HG02759 (cell line): ENCODE results near the gene LRSAM1.
"Not testable (repeated sequence)": the region's sequence is repeated elsewhere in the genome, so short reads cannot be mapped to it uniquely, and the experiment has no call there.

Experiments used
- ATAC-seq: cut with Tn5 transposase; IDR thresholded peaks from one replicate; pipeline ENCODE4 v1.9.1; 2021; ENCODE audit warnings: mild to moderate bottlenecking, moderate library complexity; ENCODE audit not compliant: unreplicated experiment

LRSAM1 gene

DNA sequence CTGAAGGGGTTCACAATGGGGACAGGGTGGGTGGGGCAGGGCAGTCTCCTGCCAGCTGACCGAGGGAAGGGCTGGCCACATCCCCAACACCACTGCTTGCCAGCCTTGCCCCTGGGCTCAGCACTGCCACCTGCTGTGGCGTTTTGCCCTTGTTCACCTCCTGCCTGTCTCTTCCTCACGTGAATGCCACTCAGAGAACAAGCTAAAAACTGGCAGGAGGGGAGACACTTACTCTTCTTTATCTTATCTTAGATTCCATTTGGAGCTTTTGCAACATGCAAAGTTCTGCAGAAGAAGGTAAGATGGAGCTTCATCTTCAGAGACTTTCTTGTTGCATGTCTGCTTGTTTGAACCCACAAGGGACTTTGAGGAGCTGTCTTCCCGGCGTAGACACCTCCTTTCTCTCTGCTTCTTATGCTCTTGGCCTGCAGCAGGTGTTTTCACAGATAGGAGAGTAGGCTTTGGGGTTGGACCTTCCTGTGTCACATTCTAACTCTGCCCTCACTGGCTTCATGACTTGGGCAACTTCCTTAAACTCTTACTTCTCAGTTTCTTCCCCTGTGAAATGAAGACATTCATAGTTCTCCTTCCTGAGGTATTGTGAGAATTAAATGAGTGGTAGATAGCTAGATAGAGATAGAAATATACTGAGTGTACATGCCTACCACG, 4.1 kb downstream of the LRSAM1 start:
- no peak for ATAC-seq

- no peak for ATAC-seq
These were observed 6.0 kb downstream of the LRSAM1 start for GRCh38 chr9:127457191-127457878.

DNA sequence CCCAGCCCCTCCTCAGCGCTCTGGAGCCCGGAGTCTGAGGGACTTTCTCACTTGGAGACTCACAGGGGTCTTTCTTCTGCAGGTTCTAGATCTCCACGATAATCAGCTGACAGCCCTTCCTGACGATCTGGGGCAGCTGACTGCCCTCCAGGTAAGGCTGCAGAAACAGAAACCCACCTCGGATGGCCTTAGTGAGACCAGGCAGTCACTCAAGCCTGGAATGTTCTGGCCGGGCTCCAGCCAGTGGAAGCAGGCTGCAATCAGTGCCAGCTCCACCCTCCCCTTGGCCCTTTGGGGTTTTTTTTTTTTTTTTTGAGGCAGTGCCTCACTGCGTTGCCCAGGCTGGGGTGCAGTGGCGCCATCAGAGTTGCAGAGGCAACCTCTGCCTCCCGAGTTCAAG, 7.6 kb downstream of the LRSAM1 start:
- ATAC-seq = no peak

DNA sequence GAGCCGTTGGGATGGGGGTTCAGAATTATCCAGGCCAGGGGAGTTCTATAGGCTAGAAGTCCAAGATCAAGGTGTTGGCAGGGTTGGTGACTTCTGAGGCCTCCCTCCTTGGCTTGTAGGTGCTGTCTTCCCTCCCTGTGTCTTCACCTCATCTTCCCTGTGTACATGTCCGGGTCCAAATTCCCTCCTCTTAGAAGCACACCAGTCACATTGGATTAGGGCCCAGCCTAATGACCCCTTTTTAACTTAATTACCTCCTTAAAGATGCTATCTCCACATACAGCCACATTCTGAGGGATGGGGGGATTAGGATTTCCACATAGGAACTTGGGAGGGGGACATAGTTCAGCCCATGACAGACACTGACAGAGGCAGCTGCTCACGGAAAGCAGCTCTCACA, 12.1 kb downstream of the LRSAM1 start:
- ATAC-seq = no peak

DNA sequence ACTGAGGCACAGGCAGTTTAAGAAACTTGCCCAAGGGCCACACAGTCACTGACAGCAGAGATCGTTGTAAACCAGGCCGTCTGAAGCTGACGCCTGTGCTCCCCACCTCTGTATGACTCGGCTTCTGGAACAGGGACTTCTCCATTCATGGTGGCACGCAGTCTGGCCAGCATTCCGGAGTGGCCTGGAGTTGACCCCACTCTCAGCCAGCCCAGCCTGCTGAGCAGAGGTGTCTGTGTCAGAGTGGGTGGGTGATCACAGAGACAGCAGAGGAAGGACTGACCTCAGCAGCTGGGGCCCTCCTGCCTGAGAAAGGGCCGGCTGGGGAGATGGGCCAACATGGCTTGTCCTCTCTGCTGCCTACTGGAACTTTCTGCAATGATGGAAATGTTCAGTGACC, 12.6 kb downstream of the LRSAM1 start:
- ATAC-seq = no peak

GRCh38 chr9:127466407-127466917, 15.2 kb downstream of the LRSAM1 start:
- ATAC-seq = not testable (repeated sequence)

DNA sequence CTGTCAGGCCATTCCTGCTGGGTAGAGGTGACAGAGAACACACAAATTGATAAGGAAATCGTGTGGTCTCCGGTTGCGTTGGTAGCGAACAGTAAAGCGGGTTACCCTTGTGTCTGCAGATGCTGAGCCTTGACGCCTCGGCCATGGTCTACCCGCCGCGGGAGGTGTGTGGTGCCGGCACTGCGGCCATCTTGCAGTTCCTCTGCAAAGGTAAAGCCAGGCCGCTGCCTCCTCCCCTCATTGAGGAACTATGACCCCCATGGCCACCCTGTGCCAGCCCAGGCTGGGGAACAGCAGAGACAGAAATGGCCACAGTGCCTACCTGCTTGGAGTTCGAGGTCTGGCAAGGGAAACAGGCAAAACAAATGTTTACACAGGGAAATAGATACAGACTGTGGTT, 16.3 kb downstream of the LRSAM1 start:
- ATAC-seq = no peak

DNA sequence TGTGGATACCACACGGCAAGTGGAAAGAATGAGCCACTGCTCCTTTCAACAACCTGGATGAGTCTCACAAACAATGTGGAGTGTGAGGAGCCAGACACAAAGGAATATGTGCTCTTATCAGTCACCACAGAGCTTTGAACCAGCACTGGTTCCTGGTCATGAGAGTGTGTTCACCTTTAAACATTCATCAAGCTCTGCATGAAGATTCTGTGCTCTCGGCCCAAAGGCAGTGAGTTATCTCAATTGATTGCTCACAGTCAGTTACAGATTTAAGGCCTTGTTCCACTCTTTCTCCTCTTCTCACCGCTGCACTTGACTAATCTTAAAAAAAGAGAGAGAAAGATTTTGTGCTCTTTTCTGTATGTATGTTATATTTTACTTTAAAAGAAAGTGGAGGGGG, 19.4 kb downstream of the LRSAM1 start:
- no peak for ATAC-seq

DNA sequence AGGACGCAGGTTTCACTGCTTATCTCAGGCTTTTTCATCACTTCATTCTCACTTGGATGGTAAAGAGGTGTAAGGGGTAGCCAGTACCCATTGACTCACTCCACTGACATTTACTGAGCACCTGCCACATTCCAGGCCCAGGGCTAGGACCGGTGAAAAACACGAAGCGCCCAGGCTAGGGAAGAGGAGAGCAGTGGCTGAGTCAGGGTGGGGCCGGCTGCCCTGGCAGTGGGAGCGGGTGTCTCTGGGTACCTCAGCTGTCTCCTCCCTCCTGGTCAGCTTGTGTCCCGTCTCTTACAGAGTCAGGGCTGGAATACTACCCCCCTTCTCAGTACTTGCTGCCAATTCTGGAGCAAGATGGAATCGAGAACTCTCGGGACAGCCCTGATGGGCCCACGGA, 22.2 kb downstream of the LRSAM1 start:
- no peak for ATAC-seq

DNA sequence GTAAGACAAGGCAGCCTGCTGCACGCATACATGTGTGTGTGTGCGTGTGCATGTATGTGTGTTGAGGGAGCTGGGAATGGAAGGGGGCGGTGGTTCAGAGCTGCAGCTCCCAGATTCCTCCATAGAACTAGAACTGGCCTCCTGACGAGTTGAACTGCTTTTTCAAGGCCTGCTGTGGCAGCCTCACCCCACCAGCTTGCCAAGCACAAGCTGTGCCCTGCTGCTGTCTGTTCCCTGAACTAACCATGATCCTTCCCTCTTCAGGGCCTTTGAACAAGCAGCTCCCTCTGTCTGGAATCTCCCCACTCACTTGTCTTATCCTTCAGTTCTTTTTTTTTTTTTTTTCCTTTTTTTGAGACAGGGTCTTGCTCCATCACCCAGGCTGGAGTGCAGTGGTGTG, 22.6 kb downstream of the LRSAM1 start:
- no peak for ATAC-seq

DNA sequence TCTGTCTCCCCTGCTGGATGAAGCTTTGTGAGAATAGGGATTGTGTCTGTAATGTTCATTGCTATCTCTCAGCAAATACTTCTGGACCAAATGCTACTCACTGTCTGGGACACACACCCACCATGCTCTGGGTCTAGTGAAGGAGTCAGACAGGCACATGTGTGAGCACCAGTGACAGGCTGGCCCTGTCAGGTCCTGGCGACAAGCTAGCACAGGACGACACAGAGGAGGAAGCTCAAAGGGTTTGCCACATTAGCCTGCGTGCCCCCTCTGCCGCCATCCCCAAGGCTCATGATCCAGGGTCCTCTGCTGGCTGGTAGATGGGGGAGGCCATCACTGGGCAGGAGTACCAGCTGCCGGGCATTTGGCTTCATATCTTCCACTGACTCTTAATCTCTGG, 23.3 kb downstream of the LRSAM1 start:
- ATAC-seq = no peak

DNA sequence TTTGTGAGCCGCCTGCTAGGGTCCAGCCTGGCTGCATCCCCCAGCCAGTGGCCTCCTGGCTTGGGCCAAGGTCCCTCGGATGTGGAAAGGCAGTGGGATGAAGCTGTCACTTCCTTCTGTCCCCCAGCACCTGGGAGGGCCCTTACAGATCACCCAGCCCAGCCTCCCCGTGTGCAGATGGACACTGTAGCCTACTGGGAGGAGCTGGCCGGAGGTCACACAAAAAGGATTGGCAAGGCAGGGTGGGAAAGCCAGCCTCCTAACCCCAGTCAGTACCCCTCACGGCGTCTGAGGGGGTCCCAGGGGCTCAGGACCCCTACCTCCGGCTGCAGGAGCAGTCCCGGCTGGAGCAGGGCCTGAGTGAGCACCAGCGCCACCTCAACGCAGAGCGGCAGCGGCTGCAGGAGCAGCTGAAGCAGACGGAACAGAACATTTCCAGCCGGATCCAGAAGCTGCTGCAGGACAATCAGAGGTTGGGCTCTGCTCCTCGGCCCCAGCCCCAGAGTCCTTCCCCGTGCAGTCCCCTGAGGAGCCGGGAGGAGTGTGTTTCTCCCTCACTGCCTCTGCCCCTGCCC, 28.3 kb downstream of the LRSAM1 start:
- ATAC-seq = no peak

- no peak for ATAC-seq
These were observed 31.4 kb downstream of the LRSAM1 start for GRCh38 chr9:127482662-127483061.

GRCh38 chr9:127485995-127486394, 34.7 kb downstream of the LRSAM1 start:
- no peak for ATAC-seq

DNA sequence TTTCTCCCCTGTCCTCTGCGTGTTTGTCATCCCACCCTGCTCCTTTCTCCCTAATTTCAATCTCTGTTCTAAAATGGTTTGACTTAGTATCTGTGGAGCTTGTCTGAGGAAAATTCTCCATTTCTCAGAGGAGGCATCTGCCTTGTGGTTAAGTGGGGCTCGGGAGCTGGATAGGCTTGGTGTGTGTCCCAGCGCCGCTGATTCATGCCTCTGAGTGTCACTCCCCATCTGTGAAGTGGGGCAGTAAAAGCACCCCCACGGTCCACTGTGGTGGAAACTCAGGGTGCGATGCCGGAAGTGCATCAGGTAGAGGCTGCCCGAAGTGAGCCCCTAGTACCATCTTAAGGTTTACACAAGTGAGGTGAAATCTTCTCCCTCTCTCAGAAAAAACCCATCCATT, 37.6 kb downstream of the LRSAM1 start:
- no peak for ATAC-seq

- no peak for ATAC-seq
These were observed 38.3 kb downstream of the LRSAM1 start for GRCh38 chr9:127489471-127490115.

- no peak for ATAC-seq
These were observed 39.4 kb downstream of the LRSAM1 start for GRCh38 chr9:127490535-127491230.

GRCh38 chr9:127491516-127491915, 40.2 kb downstream of the LRSAM1 start:
- no peak for ATAC-seq

DNA sequence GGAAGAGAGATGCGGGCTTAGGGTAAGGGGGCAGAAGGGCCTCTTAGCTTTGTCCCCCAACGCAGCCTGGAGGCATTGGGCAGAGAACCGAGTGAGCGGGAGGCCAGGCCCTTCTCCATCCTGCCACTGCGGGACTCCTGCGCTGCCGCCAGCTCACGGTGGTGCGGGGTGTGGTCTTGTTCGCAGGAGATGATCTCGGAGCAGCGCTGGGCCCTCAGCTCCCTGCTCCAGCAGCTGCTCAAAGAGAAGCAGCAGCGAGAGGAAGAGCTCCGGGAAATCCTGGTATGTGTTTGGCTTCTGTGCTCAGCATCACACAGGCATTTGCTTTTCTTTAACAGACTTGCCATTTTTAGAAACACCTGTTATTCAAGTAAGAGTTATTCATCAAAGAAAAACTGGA, 41.3 kb downstream of the LRSAM1 start:
- no peak for ATAC-seq

GRCh38 chr9:127493592-127494303, 42.4 kb downstream of the LRSAM1 start:
- ATAC-seq = no peak
